Hematopoietic multipotent progenitor cell treated with erythropoietin and hydrocortisone succinate and interleukin-3 and kit ligand, for 17 days (in vitro differentiated cells): Measurements from ENCODE around the gene NTM.
"Not testable (repeated sequence)": the region's sequence is repeated elsewhere in the genome, so short reads cannot be mapped to it uniquely, and the experiment has no call there.

ENCODE experiments used
- DNase-seq: peaks from one replicate; pipeline ENCODE4 v3.0.0-alpha.2; 2015; ENCODE audit warnings: low spot score

NTM gene

GRCh38 chr11:132047167-132047566 lies 676.8 kb downstream of the NTM start:
- no peak for DNase-seq

DNA sequence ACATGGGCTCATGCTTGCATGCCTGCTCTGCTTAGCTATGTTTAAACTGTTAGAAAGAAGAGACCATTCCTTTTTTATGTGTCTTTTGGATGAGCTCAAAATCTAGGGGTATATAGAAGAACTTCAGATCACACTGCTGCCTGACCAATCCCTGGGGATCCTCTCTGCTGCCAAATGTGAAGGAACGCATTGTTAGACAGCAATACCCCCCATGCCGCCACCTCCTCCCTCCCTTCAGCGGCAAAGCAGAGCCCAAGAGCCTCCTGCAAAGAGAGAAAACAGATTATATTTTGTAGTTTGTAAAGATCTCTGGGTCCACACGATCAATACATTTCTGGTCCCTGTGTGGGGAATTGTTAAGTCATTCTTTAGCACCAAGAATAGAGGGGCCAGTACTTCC lies 677.6 kb downstream of the NTM start:
- DNase-seq = no peak

- DNase-seq = no peak
Observed at GRCh38 chr11:132049205-132049604, 678.8 kb downstream of the NTM start.

- no peak for DNase-seq
Observed at GRCh38 chr11:132050049-132050448, 679.6 kb downstream of the NTM start.

DNA sequence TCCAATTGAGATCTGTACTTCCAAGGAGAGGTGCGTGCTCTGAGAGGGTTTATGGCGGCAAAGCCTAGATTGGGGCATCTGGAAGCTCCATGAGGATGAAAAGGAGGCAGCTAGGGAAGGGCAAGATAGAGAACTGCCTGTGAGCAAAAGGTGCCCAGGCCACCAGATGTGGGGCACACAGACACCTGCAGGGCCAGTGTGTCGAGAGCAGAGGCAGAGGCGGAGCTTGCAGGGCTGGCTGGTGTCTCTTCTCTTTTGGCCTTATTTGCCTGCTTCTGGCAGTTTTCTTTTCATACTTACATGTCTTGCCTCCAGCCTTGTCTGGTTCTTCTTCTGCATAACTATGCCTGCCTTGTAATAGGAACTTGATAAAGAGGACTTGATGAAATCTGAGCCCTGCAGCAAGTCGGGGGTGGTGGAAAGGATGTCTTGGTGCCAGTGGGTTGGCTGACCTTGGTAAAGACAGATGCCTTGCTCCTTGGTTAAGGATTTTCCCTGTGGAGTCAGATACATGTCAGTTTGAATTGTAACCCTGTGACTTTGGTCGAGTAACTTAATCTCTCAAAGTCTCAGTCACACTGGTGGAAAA lies 680.3 kb downstream of the NTM start:
- DNase-seq = no peak

DNA sequence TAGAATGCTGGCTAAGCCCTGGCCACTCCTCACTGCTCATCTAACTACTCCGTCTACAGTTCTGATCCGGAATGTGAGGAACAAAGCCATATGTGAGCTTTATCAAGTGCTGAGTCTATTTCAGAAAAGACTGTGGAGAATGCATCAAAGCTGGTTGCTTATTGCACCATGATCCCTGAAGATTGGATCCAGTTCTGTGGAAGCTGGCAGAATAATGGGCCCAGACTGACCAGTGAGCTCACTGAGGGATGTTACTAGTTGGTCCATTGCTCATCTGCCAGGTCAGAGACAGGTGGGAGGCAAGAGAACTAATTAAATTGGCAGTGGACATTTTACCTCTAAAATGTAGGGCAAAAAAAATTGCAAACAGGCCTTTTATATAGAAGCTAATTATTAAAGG lies 681.3 kb downstream of the NTM start:
- no peak for DNase-seq

- no peak for DNase-seq
Observed at GRCh38 chr11:132052342-132052741, 681.9 kb downstream of the NTM start.

- no peak for DNase-seq
Observed at GRCh38 chr11:132052904-132053303, 682.5 kb downstream of the NTM start.

DNA sequence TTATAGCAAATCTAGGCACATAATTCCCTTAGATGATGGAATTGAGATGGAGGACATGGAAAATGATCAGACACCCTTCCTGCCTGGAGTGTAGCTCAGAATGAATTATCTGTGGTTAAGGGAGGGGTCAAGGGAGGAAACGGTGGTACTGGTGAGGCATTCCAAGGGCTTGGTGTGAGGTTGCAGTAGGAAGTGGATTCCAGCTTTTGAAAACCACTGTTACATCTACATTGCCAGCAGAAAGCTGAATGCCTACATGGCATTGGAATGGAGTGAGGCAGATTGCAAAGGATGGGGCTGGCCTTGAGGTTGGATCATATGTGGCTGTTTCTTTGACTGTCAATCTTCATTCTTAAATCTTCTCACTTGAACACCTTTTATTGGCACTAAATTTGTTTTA lies 684.4 kb downstream of the NTM start:
- no peak for DNase-seq

DNA sequence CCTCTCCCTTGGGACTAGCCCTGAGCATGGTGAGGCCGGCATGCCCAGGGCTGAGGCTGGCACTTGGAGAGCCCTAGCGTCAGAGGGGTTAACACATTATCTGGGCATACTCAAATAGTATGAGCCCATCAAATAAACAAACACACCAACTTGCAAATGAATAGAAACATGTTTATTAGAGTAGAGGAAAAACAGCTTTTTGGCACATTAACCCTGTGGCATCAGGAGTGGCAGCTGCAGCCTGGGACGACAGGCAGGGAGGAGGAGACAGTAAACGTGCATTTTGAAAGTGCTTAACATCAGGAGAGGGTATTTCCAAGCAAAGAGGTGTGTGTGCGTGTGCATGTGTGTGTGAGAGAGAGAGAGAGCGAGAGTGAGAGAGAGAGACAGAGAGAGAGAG lies 684.9 kb downstream of the NTM start:
- DNase-seq = no peak

GRCh38 chr11:132056689-132057088 lies 686.3 kb downstream of the NTM start:
- DNase-seq = no peak

DNA sequence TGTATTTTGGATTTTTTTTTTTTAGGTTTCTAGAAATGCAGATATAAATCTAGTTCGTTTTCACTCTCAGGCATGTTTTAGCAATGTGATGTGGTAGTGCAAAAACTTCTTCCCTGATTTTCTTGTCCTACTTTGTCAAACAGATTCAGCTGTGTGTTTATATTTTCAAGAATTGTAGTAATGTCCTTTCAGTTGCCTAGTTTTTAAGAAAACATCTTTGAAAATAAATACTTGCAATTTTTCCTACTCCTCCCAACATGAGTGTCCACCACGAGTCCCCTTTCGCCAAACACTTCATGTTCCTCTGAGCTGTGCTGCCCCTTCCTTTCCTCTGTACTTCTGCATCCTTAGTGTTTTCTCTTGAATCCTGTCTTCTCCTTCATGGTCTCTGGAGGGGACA lies 686.9 kb downstream of the NTM start:
- no peak for DNase-seq

GRCh38 chr11:132058211-132058772 lies 687.9 kb downstream of the NTM start:
- no peak for DNase-seq

DNA sequence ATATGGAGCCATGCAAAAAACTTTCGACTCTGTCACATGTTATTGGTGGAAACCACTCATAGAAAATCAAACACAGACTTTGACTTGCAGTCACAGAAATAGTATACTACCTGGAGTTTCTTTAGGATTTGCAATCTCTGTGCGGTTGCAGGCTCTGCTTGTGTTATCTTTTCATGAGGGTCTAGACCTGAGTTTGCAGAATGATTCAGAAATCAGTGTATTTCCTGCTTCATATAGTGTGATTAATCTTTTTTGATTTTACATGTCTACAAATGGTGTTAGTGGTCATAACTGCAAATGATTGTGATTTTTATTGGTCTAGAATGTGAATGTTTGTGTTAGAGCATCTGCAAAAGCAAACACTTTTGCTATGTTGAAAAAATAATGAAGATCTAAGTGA lies 690.2 kb downstream of the NTM start:
- DNase-seq = no peak

DNA sequence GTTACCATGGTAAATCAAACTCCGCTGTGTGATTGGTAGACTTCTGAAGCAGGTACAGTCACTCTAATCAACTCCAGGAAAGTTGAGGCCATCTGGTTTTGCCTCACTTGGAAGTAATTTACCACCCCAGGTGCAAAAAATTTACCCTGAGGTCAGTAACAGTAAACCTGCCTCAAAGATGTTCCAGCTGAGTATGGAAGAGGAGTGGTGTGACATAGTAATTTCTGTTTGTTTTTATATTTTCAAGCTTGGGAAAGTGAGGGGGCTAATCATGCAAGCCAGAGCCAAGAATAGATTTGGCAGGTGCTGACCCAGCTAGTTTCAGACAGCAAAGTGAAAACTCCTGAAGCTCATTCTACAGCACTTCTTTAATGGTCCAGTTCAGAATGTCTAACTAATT lies 691.6 kb downstream of the NTM start:
- no peak for DNase-seq

DNA sequence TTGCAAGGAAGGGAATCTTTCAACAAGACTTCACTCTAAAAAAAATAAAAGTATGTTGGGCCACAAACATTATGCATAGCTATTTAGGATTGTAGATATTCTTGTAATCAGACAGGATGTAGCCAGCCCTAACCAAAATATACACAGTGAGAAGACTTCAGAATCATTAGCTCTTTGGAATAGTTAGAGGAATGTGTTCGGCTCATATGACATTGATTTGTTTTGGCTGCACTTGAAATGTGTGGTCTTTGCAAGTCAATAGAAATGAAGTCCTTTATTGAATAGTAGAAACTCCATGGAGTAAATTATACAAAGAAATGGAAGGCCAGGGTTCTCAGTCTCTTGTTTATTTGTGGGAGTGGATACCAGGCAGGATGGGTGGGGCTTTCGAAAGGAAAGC lies 692.1 kb downstream of the NTM start:
- DNase-seq = no peak

- no peak for DNase-seq
Observed at GRCh38 chr11:132064987-132065620, 694.7 kb downstream of the NTM start.

- no peak for DNase-seq
Observed at GRCh38 chr11:132068556-132068955, 698.1 kb downstream of the NTM start.

GRCh38 chr11:132069593-132069992 lies 699.2 kb downstream of the NTM start:
- not testable (repeated sequence) for DNase-seq

DNA sequence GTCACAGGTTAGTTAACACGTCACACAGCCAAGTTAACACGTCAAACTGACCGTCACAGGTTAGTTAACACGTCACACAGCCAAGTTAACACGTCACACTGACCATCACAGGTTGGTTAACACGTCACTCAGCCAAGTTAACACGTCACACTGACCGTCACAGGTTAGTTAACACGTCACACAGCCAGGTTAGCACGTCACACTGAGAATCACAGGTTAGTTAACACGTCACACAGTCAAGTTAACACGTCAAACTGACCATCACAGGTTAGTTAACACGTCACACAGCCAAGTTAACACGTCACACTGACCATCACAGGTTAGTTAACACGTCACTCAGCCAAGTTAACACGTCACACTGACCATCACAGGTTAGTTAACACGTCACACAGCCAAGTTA lies 700.5 kb downstream of the NTM start:
- not testable (repeated sequence) for DNase-seq

DNA sequence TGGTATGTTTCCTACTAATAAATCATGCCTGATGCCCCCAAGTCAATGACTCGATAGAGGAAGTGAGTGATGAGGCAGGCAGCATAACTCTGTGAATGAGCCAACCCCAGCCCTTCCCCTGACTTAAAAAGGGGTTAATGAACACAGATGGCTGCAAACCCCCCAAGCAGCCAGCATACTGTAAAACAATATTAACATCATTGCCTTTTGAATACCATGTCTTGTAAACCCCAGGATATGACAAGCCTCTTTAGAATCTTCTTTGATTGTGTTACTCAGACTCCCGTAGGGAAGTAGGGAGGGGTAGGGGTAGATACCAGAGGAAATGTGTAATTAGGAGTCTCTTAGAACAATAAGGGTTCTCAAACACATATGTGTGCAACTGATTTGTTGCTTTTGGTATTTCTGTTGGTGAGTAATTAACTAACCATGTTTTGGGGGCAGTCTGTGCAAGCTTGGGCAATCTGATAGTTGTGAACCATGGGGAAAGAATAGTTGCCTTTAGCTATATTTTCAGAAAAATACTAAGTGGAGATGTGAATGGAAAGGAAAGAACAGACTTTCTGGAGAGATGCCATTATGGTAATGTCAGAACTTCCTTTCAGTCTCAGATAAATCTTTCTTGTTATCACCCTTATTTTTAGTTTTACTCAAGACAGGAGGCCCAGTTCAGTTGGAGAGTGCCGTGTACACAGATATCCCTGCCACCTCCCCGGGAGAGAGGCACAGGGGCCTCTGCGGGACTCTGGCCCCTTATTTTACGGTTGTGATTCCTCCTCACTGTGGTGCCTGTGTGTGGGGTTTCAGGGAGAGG lies 701.8 kb downstream of the NTM start:
- DNase-seq = no peak

- DNase-seq = no peak
Observed at GRCh38 chr11:132072858-132073211, 702.4 kb downstream of the NTM start.

GRCh38 chr11:132073787-132074186 lies 703.4 kb downstream of the NTM start:
- no peak for DNase-seq
